Measurements from ENCODE around the gene UTP25. TPM values are rescaled to one million over a fixed set of nuclear protein-coding genes. Genes with fewer than 3 reads are reported as not detected.
A peak's percentile ranks its signal among the peaks of the same experiment; 100 is the strongest.
"Not testable (repeated sequence)": the region's sequence is repeated elsewhere in the genome, so short reads cannot be mapped to it uniquely, and the experiment has no call there.

Gene UTP25
- total RNA-seq, 4 donors from 2014 or later, result 3.7 to 8.0 (median 7.3) TPM

DNA sequence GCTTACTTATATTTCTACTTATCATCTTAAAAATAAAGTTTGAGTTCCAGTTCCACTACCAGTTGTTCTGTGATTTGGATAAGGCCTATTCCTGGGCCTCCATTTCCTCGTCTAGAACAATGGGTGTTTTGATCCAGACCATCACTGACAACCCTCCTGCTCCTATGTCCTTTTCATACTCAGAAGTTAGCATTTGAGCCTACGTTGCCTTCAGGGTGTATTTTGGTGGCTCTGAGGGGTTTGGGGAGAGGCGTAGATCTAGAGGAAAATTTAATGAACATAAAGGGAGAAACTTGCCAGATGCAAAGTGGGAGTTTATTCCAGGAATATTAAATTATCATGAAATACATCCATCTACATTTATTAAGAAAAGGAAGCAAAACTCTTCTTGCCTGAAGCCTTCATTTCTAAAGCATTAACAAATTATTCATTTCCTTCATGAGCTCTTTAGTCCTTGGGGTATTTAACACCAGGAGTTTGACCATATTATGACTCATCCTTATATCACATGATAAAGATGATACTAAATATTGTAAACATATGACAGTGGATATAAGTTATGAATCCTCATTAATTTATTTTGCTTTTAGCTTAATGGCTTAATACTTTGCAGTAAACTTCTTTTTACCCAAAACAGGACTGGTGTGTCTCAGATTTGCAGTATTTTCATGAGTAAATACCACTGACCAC, 63.0 kb downstream of the UTP25 start:
- Histone ChIP-seq H3K4me3 (no peak overlapping the region), H3K9me3 (no peaks in the 10 kb centered on the region), H3K36me3 (no peaks in the 10 kb centered on the region), H3K4me1 (no peaks in the 10 kb centered on the region), H3K27ac (replicated peaks in 1 of 4) (no peak overlapping the region), H3K27me3 (no peaks in the 10 kb centered on the region)
- DNase-seq (ENCODE audit: extremely low spot score), result peak; percentile 14
- intact Hi-C loops (cut with DNase I), result no loop called here
- TF ChIP-seq POLR2AphosphoS5 (IDR thresholded peaks at IDR 0.05) (no peak), EP300 (IDR thresholded peaks at IDR 0.05) (no peak), POLR2A (IDR thresholded peaks at IDR 0.05; ENCODE audit: low read depth) (no peak)
- TF ChIP-seq, protein P1, sequence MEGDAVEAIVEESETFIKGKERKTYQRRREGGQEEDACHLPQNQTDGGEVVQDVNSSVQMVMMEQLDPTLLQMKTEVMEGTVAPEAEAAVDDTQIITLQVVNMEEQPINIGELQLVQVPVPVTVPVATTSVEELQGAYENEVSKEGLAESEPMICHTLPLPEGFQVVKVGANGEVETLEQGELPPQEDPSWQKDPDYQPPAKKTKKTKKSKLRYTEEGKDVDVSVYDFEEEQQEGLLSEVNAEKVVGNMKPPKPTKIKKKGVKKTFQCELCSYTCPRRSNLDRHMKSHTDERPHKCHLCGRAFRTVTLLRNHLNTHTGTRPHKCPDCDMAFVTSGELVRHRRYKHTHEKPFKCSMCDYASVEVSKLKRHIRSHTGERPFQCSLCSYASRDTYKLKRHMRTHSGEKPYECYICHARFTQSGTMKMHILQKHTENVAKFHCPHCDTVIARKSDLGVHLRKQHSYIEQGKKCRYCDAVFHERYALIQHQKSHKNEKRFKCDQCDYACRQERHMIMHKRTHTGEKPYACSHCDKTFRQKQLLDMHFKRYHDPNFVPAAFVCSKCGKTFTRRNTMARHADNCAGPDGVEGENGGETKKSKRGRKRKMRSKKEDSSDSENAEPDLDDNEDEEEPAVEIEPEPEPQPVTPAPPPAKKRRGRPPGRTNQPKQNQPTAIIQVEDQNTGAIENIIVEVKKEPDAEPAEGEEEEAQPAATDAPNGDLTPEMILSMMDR (IDR thresholded peaks at IDR 0.05), result no peak
- WGBS, result 52% methylated on average over 3 of the region's 3 CpGs

DNA sequence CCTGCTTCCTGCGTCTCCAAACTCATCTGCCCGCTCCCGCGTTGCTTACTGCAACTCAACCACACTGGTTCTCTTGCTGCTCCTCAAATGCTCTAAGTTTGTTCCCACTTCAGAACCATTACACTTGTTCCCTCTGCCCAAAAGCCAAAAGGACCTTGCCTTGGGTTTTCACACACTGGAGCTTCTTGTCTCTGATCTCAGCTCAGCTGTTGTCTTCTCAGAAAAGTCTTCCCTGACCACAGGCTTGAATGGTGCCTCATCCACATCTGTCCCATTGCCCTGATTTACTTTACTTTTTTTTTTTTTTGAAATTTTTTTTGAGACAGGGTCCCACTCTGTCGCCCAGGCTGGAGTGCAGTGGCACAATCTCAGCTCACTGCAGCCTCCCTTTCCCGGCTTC, 66.0 kb downstream of the UTP25 start:
- intact Hi-C loops (cut with DNase I), result no loop called here
- Histone ChIP-seq H3K36me3 (no peaks in the 10 kb centered on the region), H3K27me3 (peaks cover 0 to 2% (median 0%) of the 10 kb centered on the region in 4 donors), H3K4me1 (no peaks in the 10 kb centered on the region), H3K4me3 (no peak overlapping the region), H3K9me3 (no peaks in the 10 kb centered on the region), H3K27ac (replicated peaks in 1 of 4) (no peak overlapping the region)
- DNase-seq (ENCODE audit: extremely low spot score), result peak; percentile 7
- 93% methylated on average over 6 of the region's 6 CpGs for WGBS
- TF ChIP-seq POLR2A (IDR thresholded peaks at IDR 0.05; ENCODE audit: low read depth) (no peak), EP300 (IDR thresholded peaks at IDR 0.05) (no peak), POLR2AphosphoS5 (IDR thresholded peaks at IDR 0.05) (no peak)
- TF ChIP-seq, protein P1 (IDR thresholded peaks at IDR 0.05), result no peak

- intact Hi-C loops (cut with DNase I), result no loop called here
- TF ChIP-seq POLR2A (IDR thresholded peaks at IDR 0.05; ENCODE audit: low read depth), result no peak
- TF ChIP-seq, protein P1 (IDR thresholded peaks at IDR 0.05), result no peak
- no peak for TF ChIP-seq POLR2AphosphoS5 (IDR thresholded peaks at IDR 0.05)
- TF ChIP-seq EP300 (IDR thresholded peaks at IDR 0.05), result no peak
- WGBS, result 53% methylated on average over 4 of the region's 4 CpGs
- Histone ChIP-seq H3K4me1 (no peaks in the 10 kb centered on the region), H3K9me3 (no peaks in the 10 kb centered on the region), H3K36me3 (no peaks in the 10 kb centered on the region), H3K27ac (replicated peaks in 1 of 4) (no peak overlapping the region), H3K27me3 (peaks cover 0 to 4% (median 0%) of the 10 kb centered on the region in 4 donors), H3K4me3 (no peak overlapping the region)
- DNase-seq (ENCODE audit: extremely low spot score), result no peak
Measured at GRCh38 chr1:209895709-209896108, 67.9 kb downstream of the UTP25 start.

GRCh38 chr1:209896346-209896745, 68.6 kb downstream of the UTP25 start:
- no peaks in the 10 kb centered on the region for H3K4me1 ChIP-seq
- H3K27ac ChIP-seq (replicated peaks in 1 of 4), result no peak overlapping the region
- peaks cover 0 to 4% (median 0%) of the 10 kb centered on the region in 4 donors for H3K27me3 ChIP-seq
- intact Hi-C loops (cut with DNase I), result no loop called here
- no peak for DNase-seq (ENCODE audit: extremely low spot score)
- H3K4me3 ChIP-seq, result no peak overlapping the region
- WGBS, result 87% methylated on average over 4 of the region's 4 CpGs
- TF ChIP-seq, protein P1 (IDR thresholded peaks at IDR 0.05), result no peak
- TF ChIP-seq POLR2A (IDR thresholded peaks at IDR 0.05; ENCODE audit: low read depth), result no peak
- no peak for TF ChIP-seq EP300 (IDR thresholded peaks at IDR 0.05)
- TF ChIP-seq POLR2AphosphoS5 (IDR thresholded peaks at IDR 0.05), result no peak
- H3K9me3 ChIP-seq, result no peaks in the 10 kb centered on the region
- no peaks in the 10 kb centered on the region for H3K36me3 ChIP-seq

DNA sequence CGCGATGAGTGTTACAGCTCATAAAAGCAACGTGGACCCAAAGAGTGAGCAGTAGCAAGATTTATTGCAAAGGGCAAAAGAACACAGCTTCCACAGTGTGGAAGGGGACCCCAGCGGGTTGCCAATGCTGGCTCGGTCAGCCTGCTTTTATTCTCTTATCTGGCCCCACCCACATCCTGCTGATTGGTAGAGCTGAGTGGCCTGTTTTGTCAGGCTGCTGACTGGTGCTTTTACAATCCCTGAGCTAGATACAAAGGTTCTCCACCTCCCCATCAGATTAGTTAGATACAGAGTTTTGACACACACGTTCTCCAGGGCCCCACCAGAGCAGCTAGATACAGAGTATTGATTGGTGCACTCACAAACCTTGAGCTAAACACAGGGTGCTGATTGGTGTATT, 70.5 kb downstream of the UTP25 start:
- 81% methylated on average over 6 of the region's 6 CpGs for WGBS
- intact Hi-C loops (cut with DNase I), result not testable (repeated sequence)

DNA sequence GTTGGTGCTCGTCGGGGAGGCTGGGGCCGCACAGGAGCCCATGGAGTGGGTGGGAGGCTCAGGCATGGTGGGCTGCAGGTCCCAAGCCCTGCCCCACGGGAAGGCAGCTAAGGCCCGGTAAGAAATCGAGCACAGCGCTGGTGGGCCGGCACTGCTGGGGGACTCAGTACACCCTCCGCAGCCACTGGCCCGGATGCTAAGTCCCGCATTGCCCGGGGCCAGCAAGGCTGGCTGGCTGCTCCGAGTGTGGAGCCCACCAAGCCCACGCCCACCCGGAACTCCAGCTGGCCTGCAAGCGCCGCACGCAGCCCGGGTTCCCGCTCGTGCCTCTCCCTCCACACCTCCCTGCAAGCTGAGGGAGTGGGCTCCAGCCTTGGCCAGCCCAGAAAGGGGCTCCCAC, 71.1 kb downstream of the UTP25 start:
- H3K4me1 ChIP-seq; H3K9me3 ChIP-seq; H3K4me3 ChIP-seq; H3K36me3 ChIP-seq; H3K27ac ChIP-seq (replicated peaks in 1 of 4); DNase-seq (ENCODE audit: extremely low spot score); intact Hi-C loops (cut with DNase I); H3K27me3 ChIP-seq: not testable (repeated sequence)
- 100% methylated on average over 1 of the region's 21 CpGs for WGBS

More for the DNA sequence above, 70.5 kb downstream of the UTP25 start:
- H3K4me3 ChIP-seq; H3K27ac ChIP-seq (replicated peaks in 1 of 4); DNase-seq (ENCODE audit: extremely low spot score); H3K4me1 ChIP-seq; H3K36me3 ChIP-seq; H3K27me3 ChIP-seq; H3K9me3 ChIP-seq: not testable (repeated sequence)
